IPS-NIHi7 (cell line): ENCODE measurements around the gene ADGRA1.

Experiments used
- DNase-seq: peaks from one replicate; pipeline ENCODE4 v3.0.0; 2012; ENCODE audit warnings: mixed read lengths; ENCODE audit errors: extremely low spot score

ADGRA1 gene

GRCh38 chr10:133177380-133178157 lies 89.8 kb downstream of the ADGRA1 start:
- DNase-seq, result no peak

- no peak for DNase-seq
Measured at GRCh38 chr10:133178357-133179127, 90.8 kb downstream of the ADGRA1 start.

- no peak for DNase-seq
Measured at GRCh38 chr10:133179128-133179520, 91.4 kb downstream of the ADGRA1 start.

GRCh38 chr10:133179651-133180050 lies 91.9 kb downstream of the ADGRA1 start:
- DNase-seq, result no peak

- no peak for DNase-seq
Measured at GRCh38 chr10:133180192-133180964, 92.7 kb downstream of the ADGRA1 start.

GRCh38 chr10:133180965-133181639 lies 93.4 kb downstream of the ADGRA1 start:
- DNase-seq, result no peak
